Neutrophil (primary cell): ENCODE measurements around the gene TGFB2.

Experiments used
- H3K27ac ChIP-seq: fragments of 200-600 bp; sonication (generic); 2 replicates; pipeline ENCODE4 v1.5.1; 2016; ENCODE audit warnings: mild to moderate bottlenecking, moderate library complexity
- H3K27me3 ChIP-seq: fragments of 200-600 bp; sonication (generic); 2 replicates; pipeline ENCODE4 v1.6.0; 2016; ENCODE audit warnings: mild to moderate bottlenecking
- H3K36me3 ChIP-seq: fragments of 200-600 bp; sonication (generic); 2 replicates; pipeline ENCODE4 v1.5.1; 2017
- H3K4me1 ChIP-seq, 2 experiments: fragments of 200-600 bp in 1 of 2; sonication (generic) in 1 of 2; 1 replicate in 1 of 2; 2 replicates in 1 of 2; pipeline versions ENCODE4 v1.5.1 to v1.6.1; 2013 to 2016; ENCODE audit warnings: low read depth in 1 of 2, low read length in 1 of 2, mild to moderate bottlenecking in 1 of 2, moderate library complexity in 1 of 2; ENCODE audit not compliant: control insufficient read depth in 1 of 2, insufficient read depth in 1 of 2
- H3K4me3 ChIP-seq, 2 experiments: fragments of 200-600 bp in 1 of 2; sonication (generic) in 1 of 2; 1 replicate in 1 of 2; 2 replicates in 1 of 2; pipeline ENCODE4 v1.5.1; 2013 to 2016; ENCODE audit warnings: low read depth in 1 of 2, low read length in 1 of 2, mild to moderate bottlenecking in 1 of 2, moderate library complexity in 1 of 2
- H3K9me3 ChIP-seq: fragments of 200-600 bp; sonication (generic); 2 replicates; pipeline ENCODE4 v1.5.1; 2016
- TF ChIP-seq, protein P1 (sequence below): fragments of 200-600 bp; sonication (generic); IDR thresholded peaks from 2 replicates; pipeline ENCODE4 v1.5.1; 2016; ENCODE audit warnings: antibody characterized with exemption

Gene TGFB2

DNA sequence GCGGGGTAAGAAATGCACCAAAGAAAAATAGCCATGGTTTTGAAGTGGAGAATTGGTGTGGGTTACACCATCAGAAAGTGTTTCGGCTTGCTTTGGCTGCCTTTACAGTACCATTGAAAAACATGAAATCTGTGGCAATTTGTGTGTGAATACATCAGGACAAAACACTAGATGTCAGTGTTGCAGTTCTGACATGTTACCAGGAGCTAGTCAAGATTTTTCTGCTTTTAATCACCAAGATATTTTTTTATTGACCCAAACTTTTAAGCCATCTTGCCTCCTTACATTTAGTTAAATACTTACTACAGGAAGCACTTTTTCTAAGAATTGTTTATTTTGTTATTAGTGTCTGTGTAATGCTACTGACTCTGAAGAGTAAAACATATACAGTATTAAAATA is 45.7 kb upstream of the TGFB2 start:
- no peak overlapping the region for H3K4me3 ChIP-seq
- TF ChIP-seq, protein P1, sequence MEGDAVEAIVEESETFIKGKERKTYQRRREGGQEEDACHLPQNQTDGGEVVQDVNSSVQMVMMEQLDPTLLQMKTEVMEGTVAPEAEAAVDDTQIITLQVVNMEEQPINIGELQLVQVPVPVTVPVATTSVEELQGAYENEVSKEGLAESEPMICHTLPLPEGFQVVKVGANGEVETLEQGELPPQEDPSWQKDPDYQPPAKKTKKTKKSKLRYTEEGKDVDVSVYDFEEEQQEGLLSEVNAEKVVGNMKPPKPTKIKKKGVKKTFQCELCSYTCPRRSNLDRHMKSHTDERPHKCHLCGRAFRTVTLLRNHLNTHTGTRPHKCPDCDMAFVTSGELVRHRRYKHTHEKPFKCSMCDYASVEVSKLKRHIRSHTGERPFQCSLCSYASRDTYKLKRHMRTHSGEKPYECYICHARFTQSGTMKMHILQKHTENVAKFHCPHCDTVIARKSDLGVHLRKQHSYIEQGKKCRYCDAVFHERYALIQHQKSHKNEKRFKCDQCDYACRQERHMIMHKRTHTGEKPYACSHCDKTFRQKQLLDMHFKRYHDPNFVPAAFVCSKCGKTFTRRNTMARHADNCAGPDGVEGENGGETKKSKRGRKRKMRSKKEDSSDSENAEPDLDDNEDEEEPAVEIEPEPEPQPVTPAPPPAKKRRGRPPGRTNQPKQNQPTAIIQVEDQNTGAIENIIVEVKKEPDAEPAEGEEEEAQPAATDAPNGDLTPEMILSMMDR = no peak
- H3K4me1 ChIP-seq = no peaks in the 10 kb centered on the region
- H3K27me3 ChIP-seq = no peaks in the 10 kb centered on the region
- no peak overlapping the region for H3K27ac ChIP-seq
- H3K36me3 ChIP-seq = no peaks in the 10 kb centered on the region
- no peaks in the 10 kb centered on the region for H3K9me3 ChIP-seq

GRCh38 chr1:218301217-218301616 is 43.9 kb upstream of the TGFB2 start:
- Histone ChIP-seq H3K4me3 (no peak overlapping the region), H3K36me3 (no peaks in the 10 kb centered on the region), H3K4me1 (no peaks in the 10 kb centered on the region), H3K9me3 (no peaks in the 10 kb centered on the region), H3K27ac (no peak overlapping the region), H3K27me3 (no peaks in the 10 kb centered on the region)
- TF ChIP-seq, protein P1 = no peak

DNA sequence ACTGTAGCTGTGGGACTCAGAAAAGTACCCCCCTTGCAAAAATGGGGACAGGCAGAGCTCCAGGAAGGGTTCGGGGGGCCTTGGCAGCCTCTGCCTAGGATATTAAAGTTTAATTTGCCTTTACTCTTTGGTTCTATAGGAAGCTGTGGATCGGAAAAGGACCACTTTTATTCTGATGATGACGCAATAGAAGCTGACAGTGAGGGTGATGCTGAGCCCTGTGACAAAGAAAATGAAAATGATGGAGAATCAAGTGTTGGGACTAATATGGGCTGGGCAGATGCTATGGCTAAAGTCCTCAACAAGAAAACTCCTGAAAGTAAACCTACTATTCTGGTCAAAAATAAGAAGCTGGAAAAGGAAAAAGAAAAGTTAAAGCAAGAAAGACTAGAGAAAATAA is 43.0 kb upstream of the TGFB2 start:
- no peak overlapping the region for H3K27ac ChIP-seq
- TF ChIP-seq, protein P1 = no peak
- no peaks in the 10 kb centered on the region for H3K36me3 ChIP-seq
- no peaks in the 10 kb centered on the region for H3K4me1 ChIP-seq
- no peaks in the 10 kb centered on the region for H3K9me3 ChIP-seq
- no peak overlapping the region for H3K4me3 ChIP-seq
- H3K27me3 ChIP-seq = no peaks in the 10 kb centered on the region

DNA sequence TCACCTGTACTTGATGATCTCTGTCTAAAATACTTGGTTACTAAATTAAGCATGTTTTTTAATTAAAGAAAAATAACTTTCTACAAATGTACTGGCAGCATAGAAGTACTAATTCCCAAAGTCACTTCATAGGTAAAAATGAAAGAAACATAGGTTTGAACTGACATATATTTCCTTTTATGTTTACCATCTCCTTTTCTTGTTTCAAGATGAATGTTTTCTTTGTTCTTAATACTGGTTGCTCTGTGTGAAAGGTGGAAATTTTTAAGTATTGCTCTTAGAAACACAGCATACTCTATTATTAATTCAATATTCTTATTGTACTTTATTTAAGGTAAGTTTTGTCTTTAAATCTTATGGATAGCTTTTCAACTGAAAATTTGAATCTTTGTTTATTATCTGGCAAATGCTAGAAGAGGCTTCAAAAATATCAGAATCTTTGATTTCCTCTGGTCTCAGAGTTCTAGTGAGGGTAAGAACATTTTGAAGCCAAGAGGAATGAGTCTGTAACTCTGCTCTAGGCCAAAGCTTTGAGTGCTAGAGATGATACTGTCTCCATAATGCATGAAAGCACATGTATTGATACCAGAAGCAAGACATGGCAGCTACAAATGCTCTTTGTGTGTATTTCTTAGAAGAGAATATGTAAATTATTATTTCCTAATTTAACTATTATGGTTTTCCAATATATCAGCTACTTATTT is 41.8 kb upstream of the TGFB2 start:
- TF ChIP-seq, protein P1 = no peak
- H3K27ac ChIP-seq = no peak overlapping the region

GRCh38 chr1:218304281-218305039 is 40.7 kb upstream of the TGFB2 start:
- TF ChIP-seq, protein P1 = no peak

More for the DNA sequence above, 41.8 kb upstream of the TGFB2 start:
- no peak overlapping the region for H3K4me3 ChIP-seq
- H3K36me3 ChIP-seq = no peaks in the 10 kb centered on the region
- no peaks in the 10 kb centered on the region for H3K4me1 ChIP-seq
- H3K9me3 ChIP-seq = no peaks in the 10 kb centered on the region
- H3K27me3 ChIP-seq = no peaks in the 10 kb centered on the region

More at GRCh38 chr1:218304281-218305039, 40.7 kb upstream of the TGFB2 start:
- no peaks in the 10 kb centered on the region for H3K9me3 ChIP-seq
- no peaks in the 10 kb centered on the region for H3K4me1 ChIP-seq
- H3K4me3 ChIP-seq = no peak overlapping the region
- H3K27ac ChIP-seq = no peak overlapping the region
- no peaks in the 10 kb centered on the region for H3K36me3 ChIP-seq
- H3K27me3 ChIP-seq = no peaks in the 10 kb centered on the region
